B cell (primary cell): ENCODE data around the gene FAM13B.
"Not testable (repeated sequence)": the region's sequence is repeated elsewhere in the genome, so short reads cannot be mapped to it uniquely, and the experiment has no call there.

Source experiments
- EZH2 ChIP-seq: IDR thresholded peaks from 2 replicates; pipeline ENCODE4 v1.6.1; 2012; ENCODE audit warnings: borderline replicate concordance, low read depth, mild to moderate bottlenecking, moderate library complexity, low read length; ENCODE audit not compliant: insufficient read depth, poor library complexity, severe bottlenecking
- TF ChIP-seq, protein P1 (sequence below): fragments of 200-600 bp; IDR thresholded peaks from one replicate; pipeline ENCODE4 v1.8.0; 2022; ENCODE audit warnings: antibody characterized with exemption, mild to moderate bottlenecking

- TF ChIP-seq, protein P1, sequence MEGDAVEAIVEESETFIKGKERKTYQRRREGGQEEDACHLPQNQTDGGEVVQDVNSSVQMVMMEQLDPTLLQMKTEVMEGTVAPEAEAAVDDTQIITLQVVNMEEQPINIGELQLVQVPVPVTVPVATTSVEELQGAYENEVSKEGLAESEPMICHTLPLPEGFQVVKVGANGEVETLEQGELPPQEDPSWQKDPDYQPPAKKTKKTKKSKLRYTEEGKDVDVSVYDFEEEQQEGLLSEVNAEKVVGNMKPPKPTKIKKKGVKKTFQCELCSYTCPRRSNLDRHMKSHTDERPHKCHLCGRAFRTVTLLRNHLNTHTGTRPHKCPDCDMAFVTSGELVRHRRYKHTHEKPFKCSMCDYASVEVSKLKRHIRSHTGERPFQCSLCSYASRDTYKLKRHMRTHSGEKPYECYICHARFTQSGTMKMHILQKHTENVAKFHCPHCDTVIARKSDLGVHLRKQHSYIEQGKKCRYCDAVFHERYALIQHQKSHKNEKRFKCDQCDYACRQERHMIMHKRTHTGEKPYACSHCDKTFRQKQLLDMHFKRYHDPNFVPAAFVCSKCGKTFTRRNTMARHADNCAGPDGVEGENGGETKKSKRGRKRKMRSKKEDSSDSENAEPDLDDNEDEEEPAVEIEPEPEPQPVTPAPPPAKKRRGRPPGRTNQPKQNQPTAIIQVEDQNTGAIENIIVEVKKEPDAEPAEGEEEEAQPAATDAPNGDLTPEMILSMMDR, result not testable (repeated sequence)
- TF ChIP-seq EZH2, result not testable (repeated sequence)
These were observed 19.8 kb upstream of the FAM13B start for GRCh38 chr5:138052718-138053117.
